Choroid plexus epithelial cell (primary cell): ENCODE data around the gene HAUS8.
A peak's percentile ranks its signal among the peaks of the same experiment; 100 is the strongest.

ENCODE experiments used
- DNase-seq: peaks from one replicate; pipeline ENCODE4 v3.0.0-alpha.2; 2010; ENCODE audit warnings: low read depth
- H3K4me3 ChIP-seq: 2 replicates; pipeline ENCODE4 v1.5.1; 2011; ENCODE audit warnings: low read depth, mild to moderate bottlenecking, control low read depth, low read length, moderate library complexity
- TF ChIP-seq, protein P1 (sequence below): conservative IDR thresholded peaks from 2 replicates; pipeline ENCODE4 v1.5.1; 2011; ENCODE audit warnings: low read depth, mild to moderate bottlenecking, control low read depth, inconsistent platforms, low read length, moderate library complexity

The HAUS8 gene

GRCh38 chr19:17078920-17079709 lies 3.9 kb upstream of the HAUS8 start:
- H3K4me3 ChIP-seq, result peak overlapping the region; percentile 60
- TF ChIP-seq, protein P1, sequence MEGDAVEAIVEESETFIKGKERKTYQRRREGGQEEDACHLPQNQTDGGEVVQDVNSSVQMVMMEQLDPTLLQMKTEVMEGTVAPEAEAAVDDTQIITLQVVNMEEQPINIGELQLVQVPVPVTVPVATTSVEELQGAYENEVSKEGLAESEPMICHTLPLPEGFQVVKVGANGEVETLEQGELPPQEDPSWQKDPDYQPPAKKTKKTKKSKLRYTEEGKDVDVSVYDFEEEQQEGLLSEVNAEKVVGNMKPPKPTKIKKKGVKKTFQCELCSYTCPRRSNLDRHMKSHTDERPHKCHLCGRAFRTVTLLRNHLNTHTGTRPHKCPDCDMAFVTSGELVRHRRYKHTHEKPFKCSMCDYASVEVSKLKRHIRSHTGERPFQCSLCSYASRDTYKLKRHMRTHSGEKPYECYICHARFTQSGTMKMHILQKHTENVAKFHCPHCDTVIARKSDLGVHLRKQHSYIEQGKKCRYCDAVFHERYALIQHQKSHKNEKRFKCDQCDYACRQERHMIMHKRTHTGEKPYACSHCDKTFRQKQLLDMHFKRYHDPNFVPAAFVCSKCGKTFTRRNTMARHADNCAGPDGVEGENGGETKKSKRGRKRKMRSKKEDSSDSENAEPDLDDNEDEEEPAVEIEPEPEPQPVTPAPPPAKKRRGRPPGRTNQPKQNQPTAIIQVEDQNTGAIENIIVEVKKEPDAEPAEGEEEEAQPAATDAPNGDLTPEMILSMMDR, result no peak
- DNase-seq, result peak; percentile 21

DNA sequence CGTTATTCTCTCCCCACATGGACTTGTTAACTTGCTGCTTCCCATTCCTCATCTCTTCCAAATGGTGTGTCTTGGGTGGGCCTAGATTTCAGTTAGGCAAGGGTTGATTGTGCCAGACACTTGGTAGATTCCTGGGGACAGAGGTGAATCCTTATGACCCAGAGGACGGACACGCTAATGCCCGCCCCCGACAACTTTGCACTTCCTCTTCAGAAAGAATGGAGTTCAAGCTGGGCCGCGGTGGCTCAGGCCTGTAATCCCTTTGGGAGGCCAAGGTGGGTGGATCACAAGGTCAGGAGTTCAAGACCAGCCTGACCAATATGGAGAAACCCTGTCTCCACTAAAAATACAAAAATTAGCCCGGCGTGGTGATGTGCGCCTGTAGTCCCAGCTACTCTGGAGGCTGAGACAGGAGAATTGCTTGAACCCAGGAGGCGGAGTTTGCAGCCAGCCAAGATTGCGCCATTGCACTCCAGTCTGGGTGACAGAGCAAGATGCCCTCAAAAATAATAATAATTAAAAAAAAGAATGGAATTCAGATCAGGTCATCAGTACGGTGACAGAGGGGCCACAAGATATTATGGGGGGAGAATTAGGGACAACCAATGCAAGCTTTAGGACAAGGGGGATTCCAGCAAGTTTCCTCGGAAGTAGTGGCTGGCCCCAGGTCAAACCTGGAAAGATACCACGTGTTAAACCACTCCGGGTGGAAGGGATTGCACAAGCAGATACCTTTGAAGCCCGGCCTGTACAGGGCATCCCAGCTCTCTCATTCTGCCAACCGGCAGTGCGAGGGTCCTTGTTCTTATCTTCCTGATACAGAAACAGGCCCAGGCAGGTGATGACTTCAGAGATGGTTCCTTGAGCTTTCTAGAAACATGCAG lies 3.0 kb upstream of the HAUS8 start:
- peak; percentile 17 for DNase-seq
- TF ChIP-seq, protein P1, result no peak
- H3K4me3 ChIP-seq, result no peak overlapping the region

DNA sequence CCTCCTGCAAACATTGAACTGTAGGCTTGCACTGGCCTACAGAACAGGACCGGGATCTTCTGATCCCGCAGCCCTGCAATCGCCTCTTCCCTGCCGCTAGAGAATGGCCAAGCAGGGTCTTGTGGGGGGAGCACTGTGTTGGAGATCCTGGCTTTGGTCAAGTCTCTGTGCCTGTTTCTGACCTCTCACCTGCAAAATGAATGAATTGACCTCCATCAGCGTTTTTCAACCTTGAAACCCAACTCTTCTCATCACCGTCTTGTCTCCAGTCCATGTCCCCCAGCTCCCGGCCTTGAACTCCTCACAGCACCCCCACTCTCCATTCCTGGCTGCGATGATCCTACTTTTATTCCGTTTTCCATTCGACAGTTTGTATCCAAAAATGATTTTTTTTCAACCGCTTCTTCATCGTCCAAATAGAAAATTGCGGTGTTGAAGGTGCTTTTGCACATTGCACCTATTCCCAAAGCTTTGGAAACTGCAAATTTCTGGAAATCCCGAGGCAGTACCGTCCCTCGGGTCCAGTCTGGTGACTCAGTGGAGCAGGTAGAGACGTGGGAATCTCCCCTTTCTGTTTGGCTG lies 2.3 kb upstream of the HAUS8 start:
- TF ChIP-seq, protein P1, result no peak
- no peak overlapping the region for H3K4me3 ChIP-seq
- no peak for DNase-seq

- peak overlapping the region; percentile 94 for H3K4me3 ChIP-seq
- TF ChIP-seq, protein P1, result no peak
- no peak for DNase-seq
Observed at GRCh38 chr19:17076543-17076991, 1.3 kb upstream of the HAUS8 start.

DNA sequence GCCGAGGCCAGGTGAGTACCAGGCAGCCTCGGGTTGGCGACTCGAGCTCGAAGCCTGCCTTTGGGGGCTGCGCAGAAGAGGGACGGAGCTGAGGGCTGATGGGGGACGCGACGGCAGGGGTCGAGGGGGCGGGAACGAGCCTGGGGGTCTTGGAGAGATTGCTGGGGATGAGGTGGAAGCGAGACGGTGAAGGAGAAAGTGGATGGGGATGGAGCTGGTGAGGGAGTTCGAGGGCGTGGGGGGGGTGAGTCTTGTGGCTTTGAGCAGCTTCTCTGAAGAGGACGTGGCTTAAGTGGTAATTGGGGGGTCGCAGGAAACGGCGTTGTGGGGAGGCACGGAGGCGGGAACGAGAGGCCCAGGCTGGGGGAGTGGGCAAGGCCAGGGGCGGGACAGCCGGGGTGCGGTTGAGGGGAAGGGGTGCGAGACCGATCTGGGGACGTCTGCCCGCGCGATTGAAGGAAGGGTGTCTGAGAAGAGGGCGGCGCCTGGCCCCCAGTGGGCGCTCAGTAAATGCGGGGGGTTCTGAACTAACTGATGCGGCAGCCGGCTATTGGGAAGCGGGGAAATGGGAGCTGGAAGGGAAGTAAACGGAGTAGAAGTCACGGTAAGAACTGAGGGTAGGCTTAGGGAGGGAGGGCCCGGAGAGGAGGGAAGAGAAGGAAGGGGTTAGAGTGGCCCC lies 751 bp upstream of the HAUS8 start:
- TF ChIP-seq, protein P1, result no peak
- DNase-seq, result peak; percentile 27
- H3K4me3 ChIP-seq, result peak overlapping the region; percentile 94

GRCh38 chr19:17074634-17075034 lies 618 bp downstream of the HAUS8 start:
- peak overlapping the region; percentile 94 for H3K4me3 ChIP-seq
- no peak for DNase-seq
- TF ChIP-seq, protein P1, result no peak
